Measurements from ENCODE around the gene DGKD.

GRCh38 chr2:233354500-233354924 is 218 bp downstream of the DGKD start:
- peak; percentile 19 to 36 for TF ChIP-seq POLR2A (IDR thresholded peaks at IDR 0.05)
- TF ChIP-seq CTCF (IDR thresholded peaks at IDR 0.05): no peak
- TF ChIP-seq POLR2AphosphoS5 (IDR thresholded peaks at IDR 0.05): no peak
- TF ChIP-seq EP300 (IDR thresholded peaks at IDR 0.05): no peak

Data from gastroesophageal sphincter (tissue), 3 donors.